DND-41 (cell line): ENCODE measurements around the gene FUS.

Experiments used
- CTCF ChIP-seq: IDR thresholded peaks from 2 replicates; pipeline ENCODE4 v1.5.1; 2012; ENCODE audit warnings: borderline replicate concordance, low read length, moderate library complexity, mild to moderate bottlenecking; ENCODE audit not compliant: poor library complexity, severe bottlenecking; ENCODE audit errors: extremely low read depth
- EZH2 ChIP-seq: IDR thresholded peaks from 3 replicates; pipeline ENCODE4 v1.6.1; 2012; ENCODE audit warnings: borderline replicate concordance, low read depth, mild to moderate bottlenecking, moderate library complexity, low read length, inconsistent platforms; ENCODE audit not compliant: severe bottlenecking

- no peak for TF ChIP-seq EZH2
- TF ChIP-seq CTCF = no peak
These were observed 13.1 kb downstream of the FUS start for GRCh38 chr16:31192856-31193642.
